GF-D8 (cell line): ENCODE results near the gene CYP26C1.
"Not testable (repeated sequence)": the region's sequence is repeated elsewhere in the genome, so short reads cannot be mapped to it uniquely, and the experiment has no call there.

Source experiments
- DNase-seq: peaks from one replicate; lab custom pipeline; 2025; lab: John Stamatoyannopoulos, UW

Gene CYP26C1

GRCh38 chr10:93077860-93078337 lies 17.3 kb downstream of the CYP26C1 start:
- DNase-seq = no peak

DNA sequence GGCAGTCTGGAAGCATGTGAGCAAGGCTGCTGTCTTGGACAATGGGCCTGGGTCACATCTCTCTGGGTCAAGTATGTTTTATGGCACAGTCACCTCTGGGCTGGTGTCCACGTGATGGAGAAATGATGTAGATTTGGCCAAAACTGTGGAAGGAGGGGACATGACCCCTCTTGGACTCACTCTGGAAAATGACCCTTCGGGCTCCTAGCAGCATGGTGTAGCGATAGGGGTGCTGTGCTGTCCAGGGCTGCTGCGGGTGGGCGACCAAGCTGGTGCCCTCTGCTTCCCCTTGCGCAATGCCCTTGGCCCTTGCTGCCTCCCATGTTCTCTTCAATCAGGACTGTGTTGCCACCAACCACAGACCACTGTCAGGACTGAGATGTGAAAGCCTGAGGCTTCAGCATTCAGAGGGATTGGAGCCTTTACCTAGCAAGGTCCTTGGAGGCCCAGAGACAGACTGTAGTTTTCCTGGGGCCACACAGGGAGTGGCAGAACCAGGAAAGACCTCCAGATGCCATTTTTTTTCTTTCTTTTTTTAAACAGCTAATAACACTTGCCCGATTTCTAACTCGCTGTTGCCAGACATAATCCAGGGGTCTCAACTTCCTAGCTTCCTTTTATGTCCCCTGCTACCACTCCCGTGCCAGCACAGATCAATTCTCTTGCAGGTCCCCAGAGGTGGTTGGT lies 19.2 kb downstream of the CYP26C1 start:
- no peak for DNase-seq

DNA sequence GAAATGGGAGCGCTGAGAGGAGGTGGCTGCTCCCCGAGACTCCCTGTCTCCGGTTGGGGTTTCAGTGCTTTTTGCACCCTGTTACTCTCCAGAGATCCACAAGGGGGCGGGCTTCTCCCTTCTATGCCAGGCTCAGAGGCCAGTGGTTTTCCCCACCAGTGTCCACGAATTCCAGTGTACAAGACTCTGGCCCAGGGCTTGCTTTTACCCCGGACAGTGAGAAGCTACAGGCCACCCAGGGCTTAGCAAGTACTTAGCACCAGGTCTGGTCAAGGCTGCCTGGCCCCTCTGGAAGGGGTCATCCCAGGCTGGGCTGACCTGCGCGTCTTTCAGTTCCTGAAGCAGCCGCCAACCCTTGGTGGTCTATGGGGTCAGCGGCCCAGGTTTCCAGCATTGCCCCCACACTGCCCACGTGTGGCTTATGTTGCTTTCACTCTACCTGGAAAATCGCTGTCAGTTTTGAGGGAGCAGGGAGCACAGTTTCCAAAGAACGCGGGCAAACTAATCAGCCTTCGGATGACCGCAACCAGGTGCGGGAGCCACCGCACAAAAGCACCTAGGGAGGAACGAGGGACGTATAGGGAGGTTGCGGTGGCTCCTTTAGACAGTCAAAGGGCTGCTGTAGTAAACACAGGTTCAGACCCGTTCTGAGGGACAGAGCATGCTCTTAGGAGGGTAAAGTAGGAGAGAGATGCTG lies 19.9 kb downstream of the CYP26C1 start:
- no peak for DNase-seq

- no peak for DNase-seq
Observed at GRCh38 chr10:93081318-93081717, 20.7 kb downstream of the CYP26C1 start.

DNA sequence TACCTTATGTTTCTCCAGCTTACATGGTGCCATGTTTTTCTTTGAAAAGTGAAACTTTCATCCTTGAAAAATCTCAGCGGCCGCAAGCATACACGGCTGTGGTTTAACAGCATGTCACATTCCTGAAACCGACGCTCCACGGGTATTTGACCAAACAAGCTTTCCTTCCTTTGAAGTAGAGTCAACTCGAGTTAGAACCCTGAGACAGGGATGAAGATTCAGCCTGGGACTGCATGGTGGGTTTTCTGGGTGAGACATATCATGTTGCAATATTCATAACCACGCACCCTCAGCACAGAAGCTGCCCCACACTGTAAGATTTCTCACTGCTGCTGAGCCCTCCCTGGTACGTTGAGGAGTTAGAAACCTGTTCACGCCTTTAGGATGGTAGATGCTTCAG lies 21.2 kb downstream of the CYP26C1 start:
- DNase-seq = no peak

- no peak for DNase-seq
Observed at GRCh38 chr10:93083743-93084539, 23.3 kb downstream of the CYP26C1 start.

DNA sequence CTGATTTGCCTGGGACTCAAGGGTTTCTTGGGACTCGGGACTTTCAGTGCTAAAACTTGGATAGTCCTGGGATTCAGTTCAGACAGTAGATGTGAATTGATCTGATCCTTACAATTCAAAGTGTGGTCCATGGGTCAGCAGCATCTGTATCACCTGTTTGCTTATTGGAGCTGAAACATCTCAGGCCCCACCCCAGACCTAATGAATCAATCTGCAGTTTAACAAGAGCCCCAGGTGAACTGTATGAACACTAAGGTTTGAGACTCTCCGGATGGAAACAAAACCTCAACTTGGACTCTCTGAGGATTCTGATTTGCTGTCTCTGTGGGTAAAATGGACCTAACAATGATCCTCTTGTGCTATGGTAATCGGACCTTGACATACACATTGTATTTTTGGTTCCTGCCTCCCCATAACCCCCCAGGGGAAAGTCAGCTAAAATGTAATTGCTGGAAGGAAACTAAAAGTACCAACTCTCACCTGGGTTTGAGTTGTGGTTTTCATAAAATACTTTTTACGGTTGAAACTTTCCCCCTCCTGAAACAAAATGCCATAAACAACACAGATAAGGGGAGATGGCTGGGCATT lies 24.8 kb downstream of the CYP26C1 start:
- no peak for DNase-seq

DNA sequence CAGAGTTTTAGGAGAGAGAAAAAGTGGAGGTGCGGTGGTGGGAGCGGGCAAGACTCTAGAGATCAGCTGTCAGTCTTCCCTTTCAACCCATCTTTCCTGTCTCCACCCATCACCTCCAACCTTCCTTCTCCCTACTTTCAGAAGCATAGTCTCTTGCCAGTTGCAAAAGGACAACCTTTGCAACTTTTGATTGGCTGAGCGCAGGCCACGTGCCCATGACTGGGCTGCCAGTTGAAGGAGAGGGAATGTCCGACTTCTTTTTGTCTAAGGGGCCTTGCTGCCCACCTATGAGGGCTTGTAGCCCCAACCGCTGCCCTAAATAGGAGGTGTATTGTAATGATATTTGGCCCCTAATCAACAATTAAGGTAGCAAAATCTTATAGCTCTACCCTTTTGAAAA lies 25.7 kb downstream of the CYP26C1 start:
- DNase-seq = no peak

DNA sequence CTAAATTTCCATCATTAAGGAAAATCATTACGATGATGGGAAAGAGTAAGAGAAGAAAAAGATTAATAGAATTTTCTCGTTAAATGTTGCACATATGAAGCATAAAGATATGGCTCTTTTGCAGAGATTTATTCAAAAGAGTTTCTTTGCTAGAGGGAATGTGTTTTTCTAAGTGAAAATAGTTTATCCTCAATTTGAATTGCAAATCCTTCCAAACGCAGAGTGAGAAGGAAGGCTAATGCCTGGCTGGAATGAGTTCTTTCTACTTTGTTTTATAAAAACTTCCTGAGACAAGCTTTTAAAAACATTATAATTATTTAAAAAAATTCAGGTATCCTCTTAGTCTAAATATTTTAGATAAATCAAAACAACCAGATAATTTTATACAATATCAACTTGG lies 27.2 kb downstream of the CYP26C1 start:
- DNase-seq = no peak

GRCh38 chr10:93088466-93088865 lies 27.9 kb downstream of the CYP26C1 start:
- DNase-seq = no peak

DNA sequence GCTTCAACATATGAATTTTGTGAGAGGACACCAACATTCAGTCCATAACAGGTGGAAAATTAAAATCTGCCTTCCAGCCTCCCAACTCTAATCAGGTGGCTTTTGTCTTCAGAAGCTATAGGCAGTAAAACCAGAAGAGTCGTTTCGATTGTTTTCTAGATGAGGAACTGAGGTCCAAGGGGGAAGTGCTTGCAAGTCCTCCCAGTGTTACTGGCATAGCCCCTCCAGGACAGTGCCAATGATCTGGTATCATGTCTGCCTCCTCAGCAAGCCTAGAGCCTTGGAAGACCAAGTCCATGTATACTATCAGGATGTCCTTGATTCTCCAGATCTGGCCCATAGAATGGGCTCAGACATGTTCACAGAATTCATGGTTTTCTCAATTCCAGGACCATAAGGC lies 30.0 kb downstream of the CYP26C1 start:
- DNase-seq = no peak

DNA sequence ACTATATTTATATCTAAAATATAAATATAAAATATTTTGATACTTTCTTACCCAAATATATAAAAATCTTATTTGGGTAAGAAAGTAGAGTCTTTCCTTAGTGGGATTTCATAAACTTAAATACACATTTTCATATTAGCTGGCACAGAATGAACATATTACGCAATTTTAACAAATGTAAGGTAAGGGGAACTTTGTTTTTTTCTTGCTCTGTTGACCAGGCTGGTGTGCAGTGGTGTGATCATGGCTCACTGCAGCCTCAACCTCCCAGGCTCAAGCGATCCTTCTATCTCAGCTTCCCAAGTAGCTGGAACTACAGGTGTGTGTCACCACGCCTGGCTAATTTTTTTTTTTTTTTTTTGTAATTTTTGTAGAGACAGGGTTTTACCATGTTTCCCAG lies 31.4 kb downstream of the CYP26C1 start:
- DNase-seq = no peak

DNA sequence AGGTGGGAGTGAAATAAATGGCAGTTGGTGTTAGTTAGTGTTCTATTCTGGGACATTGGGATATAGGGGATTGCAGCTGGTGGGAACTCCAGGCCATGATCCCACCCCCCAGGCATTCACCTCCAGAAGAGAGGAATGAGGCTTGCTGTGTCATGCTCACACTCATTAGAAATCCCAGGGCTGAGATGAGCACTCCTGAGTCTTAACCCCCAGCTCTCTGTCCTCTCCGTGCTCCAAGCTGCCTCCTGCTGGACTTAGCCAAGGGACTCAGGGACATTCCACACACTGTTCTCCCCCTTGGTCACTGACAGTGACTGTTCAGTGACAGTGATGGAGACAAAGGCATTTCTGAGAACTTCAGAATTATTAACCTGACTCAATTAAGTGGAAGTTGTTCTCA lies 34.6 kb downstream of the CYP26C1 start:
- no peak for DNase-seq

DNA sequence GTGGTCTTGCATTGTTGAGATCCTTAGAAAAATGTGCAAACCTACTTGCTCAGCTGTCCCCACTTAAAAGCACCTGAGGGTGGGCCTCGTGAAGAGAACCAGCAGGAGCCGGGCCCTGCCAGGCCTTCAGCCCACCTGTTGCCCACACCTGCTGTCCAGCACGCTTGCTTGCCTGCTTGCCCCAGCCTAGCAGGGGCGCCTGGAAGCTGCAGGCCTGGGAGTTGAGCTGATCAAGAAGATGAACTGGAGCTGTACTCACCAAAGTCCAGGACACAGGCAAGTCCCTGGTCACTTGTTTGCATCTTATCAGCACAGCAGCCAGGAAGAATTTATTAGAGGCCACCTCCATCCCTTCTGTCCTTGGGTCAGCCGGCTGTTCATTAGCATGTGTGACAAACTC lies 36.3 kb downstream of the CYP26C1 start:
- DNase-seq = no peak

- no peak for DNase-seq
Observed at GRCh38 chr10:93097386-93097785, 36.8 kb downstream of the CYP26C1 start.

DNA sequence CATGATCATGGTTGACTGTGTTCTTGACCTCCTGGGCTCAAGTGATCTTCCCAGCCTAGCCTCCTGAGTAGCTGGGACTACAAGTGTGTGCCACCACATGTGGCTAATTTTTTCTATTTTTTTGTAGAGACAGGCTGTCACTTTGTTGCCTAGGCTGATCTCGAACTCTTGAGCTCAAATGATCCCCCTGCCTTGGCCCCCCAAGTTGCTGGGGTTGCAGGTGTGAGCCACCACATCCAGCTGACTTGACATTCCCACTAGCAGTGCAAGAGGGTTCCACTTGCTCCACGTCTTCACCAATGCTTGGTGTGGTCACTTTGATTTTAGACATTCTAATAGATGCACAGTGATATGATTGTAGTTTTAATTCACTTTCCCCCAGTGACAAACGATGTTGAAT lies 38.2 kb downstream of the CYP26C1 start:
- no peak for DNase-seq

GRCh38 chr10:93099670-93100069 lies 39.1 kb downstream of the CYP26C1 start:
- DNase-seq = no peak

DNA sequence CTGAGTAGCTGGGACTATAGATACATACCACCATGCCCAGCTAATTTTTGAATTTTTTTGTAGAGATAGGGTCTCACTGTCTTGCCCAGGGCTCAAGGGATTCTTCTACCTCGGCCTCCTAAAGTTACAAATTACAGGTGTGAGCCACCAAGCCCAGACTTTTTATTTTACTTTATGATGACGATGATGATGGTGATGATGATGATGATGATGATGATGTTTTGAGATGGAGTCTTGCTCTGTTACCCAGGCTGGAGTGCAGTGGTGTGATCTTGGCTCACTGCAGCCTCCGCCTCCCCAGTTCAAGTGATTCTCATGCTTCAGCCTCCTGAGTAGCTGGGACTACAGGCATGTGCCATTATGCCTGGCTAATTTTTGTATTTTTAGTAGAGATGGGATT lies 40.5 kb downstream of the CYP26C1 start:
- DNase-seq = not testable (repeated sequence)

DNA sequence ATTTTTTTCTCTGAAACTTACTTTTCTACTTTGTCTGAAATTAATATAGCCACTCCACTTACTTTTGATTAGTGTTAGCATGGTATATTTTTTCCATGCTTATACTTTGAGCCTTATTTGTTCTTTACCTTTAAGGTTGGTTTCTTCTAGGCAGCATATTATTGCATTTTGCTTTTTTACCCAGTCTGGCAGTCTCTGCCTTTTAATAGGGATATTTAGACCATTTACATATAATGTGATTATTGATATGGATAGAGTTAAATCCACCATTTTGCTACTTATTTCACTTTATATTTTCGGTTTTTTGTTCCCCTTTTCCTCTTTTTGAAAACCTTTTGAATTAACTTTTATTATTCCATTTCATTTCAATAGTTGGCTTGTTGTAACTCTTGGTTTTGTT lies 43.4 kb downstream of the CYP26C1 start:
- DNase-seq = no peak

- no peak for DNase-seq
Observed at GRCh38 chr10:93106631-93107072, 46.1 kb downstream of the CYP26C1 start.

GRCh38 chr10:93110472-93111146 lies 50.0 kb downstream of the CYP26C1 start:
- DNase-seq = no peak

DNA sequence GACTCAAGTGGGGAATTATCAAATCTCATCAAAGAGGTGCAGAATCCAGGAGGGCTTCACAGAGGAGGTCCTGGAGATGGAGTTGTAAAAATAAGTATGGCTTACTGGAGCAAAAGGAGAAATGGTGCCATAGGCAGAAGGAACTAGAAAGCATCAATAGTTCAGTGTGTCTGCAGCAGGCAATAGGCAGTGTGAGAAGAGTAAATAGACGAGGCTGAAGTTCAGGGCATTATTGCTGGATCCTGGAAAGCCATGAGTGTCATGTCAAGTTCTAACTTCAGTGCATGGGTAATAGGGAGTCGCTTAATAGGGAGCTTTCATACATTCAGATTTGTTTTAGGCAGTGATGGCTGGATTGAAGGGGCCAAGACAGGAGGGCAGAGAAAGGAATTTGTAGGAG lies 52.4 kb downstream of the CYP26C1 start:
- no peak for DNase-seq
